Calu3 (cell line): ENCODE measurements around the gene NALCN. TPM values are rescaled to one million over a fixed set of nuclear protein-coding genes. Genes with fewer than 3 reads are reported as not detected.

Source experiments
- BruUV-seq: library from RNA; stranded (reverse); fragments of 400-500 nt; replicated peaks from 2 replicates; lab custom pipeline; 2021; lab: Mats Ljungman, UMichigan
- CTCF ChIA-PET: fragments of 300-600 bp; sonication (Branson Sonifier 250); formaldehyde crosslinking; loops from one replicate; lab custom pipeline; 2022; ENCODE audit warnings: antibody characterized with exemption; lab: Charles Lee
- DNase-seq: peaks from one replicate; pipeline ENCODE4 v3.0.0; 2022
- H3K27ac Mint-ChIP-seq: one replicate; pipeline ENCODE4 v1.8.0; 2022; ENCODE audit warnings: mixed read lengths; ENCODE audit not compliant: unreplicated experiment
- H3K27me3 Mint-ChIP-seq: one replicate; pipeline ENCODE4 v1.8.0; 2022; ENCODE audit warnings: mixed read lengths; ENCODE audit not compliant: unreplicated experiment
- H3K36me3 Mint-ChIP-seq: one replicate; pipeline ENCODE4 v1.8.0; 2022; ENCODE audit warnings: mild to moderate bottlenecking, moderate library complexity, mixed read lengths; ENCODE audit not compliant: insufficient read depth, unreplicated experiment
- H3K4me1 Mint-ChIP-seq: one replicate; pipeline ENCODE4 v1.8.0; 2022; ENCODE audit warnings: mild to moderate bottlenecking, low read depth, mixed read lengths; ENCODE audit not compliant: unreplicated experiment
- H3K4me3 Mint-ChIP-seq: one replicate; pipeline ENCODE4 v1.8.0; 2022; ENCODE audit warnings: mild to moderate bottlenecking, low read depth, moderate library complexity, mixed read lengths; ENCODE audit not compliant: unreplicated experiment
- H3K9me3 Mint-ChIP-seq: one replicate; pipeline ENCODE4 v1.8.0; 2022; ENCODE audit warnings: low read depth, mixed read lengths; ENCODE audit not compliant: unreplicated experiment
- CTCF ChIP-seq: fragments of 200-600 bp; IDR thresholded peaks from one replicate; pipeline ENCODE4 v1.8.0; 2022; ENCODE audit warnings: antibody characterized with exemption; ENCODE audit not compliant: unreplicated experiment
- intact Hi-C: fragments of 100-400 bp; cut with micrococcal nuclease; formaldehyde crosslinking; loops from one replicate; pipeline ENCODE4 v1.10.0; 2022; ENCODE audit not compliant: unreplicated experiment
- total RNA-seq: library from RNA; stranded (reverse); gene quantifications from 2 replicates; pipeline ENCODE4 v1.2.3, GENCODE V29; 2022

Gene NALCN
- total RNA-seq, 1 experiment from 2014 or later = 2.8 TPM

- BruUV-seq = no TSS peak
- intact Hi-C loops = no loop called here
- no peak for DNase-seq
- H3K36me3 Mint-ChIP-seq = no peaks in the 10 kb centered on the region
- no peaks in the 10 kb centered on the region for H3K4me1 Mint-ChIP-seq
- no peaks in the 10 kb centered on the region for H3K9me3 Mint-ChIP-seq
- no peak overlapping the region for H3K27ac Mint-ChIP-seq
- no peak overlapping the region for H3K4me3 Mint-ChIP-seq
- H3K27me3 Mint-ChIP-seq = no peaks in the 10 kb centered on the region
- CTCF ChIA-PET = no interaction called here
- TF ChIP-seq CTCF = no peak
These were observed 356.5 kb downstream of the NALCN start for GRCh38 chr13:101059793-101060192.

- Mint-ChIP-seq H3K9me3 (no peaks in the 10 kb centered on the region), H3K27me3 (no peaks in the 10 kb centered on the region), H3K4me3 (no peak overlapping the region), H3K27ac (no peak overlapping the region), H3K36me3 (no peaks in the 10 kb centered on the region), H3K4me1 (no peaks in the 10 kb centered on the region)
- intact Hi-C loops = no loop called here
- CTCF ChIA-PET = no interaction called here
- TF ChIP-seq CTCF = no peak
- no TSS peak for BruUV-seq
- no peak for DNase-seq
These were observed 357.5 kb downstream of the NALCN start for GRCh38 chr13:101058841-101059240.

- H3K4me1 Mint-ChIP-seq = no peaks in the 10 kb centered on the region
- H3K9me3 Mint-ChIP-seq = no peaks in the 10 kb centered on the region
- no peaks in the 10 kb centered on the region for H3K36me3 Mint-ChIP-seq
- no peak for TF ChIP-seq CTCF
- peaks cover 15% of the 10 kb centered on the region for H3K27me3 Mint-ChIP-seq
- H3K27ac Mint-ChIP-seq = no peak overlapping the region
- CTCF ChIA-PET = no interaction called here
- intact Hi-C loops = no loop called here
- no peak overlapping the region for H3K4me3 Mint-ChIP-seq
- DNase-seq = no peak
- no TSS peak for BruUV-seq
These were observed 362.8 kb downstream of the NALCN start for GRCh38 chr13:101053301-101054093.

- H3K4me1 Mint-ChIP-seq = no peaks in the 10 kb centered on the region
- intact Hi-C loops = no loop called here
- H3K9me3 Mint-ChIP-seq = no peaks in the 10 kb centered on the region
- no peak for DNase-seq
- BruUV-seq = no TSS peak
- TF ChIP-seq CTCF = no peak
- H3K4me3 Mint-ChIP-seq = no peak overlapping the region
- peaks cover 15% of the 10 kb centered on the region for H3K27me3 Mint-ChIP-seq
- CTCF ChIA-PET = no interaction called here
- H3K27ac Mint-ChIP-seq = no peak overlapping the region
- no peaks in the 10 kb centered on the region for H3K36me3 Mint-ChIP-seq
These were observed 367.0 kb downstream of the NALCN start for GRCh38 chr13:101049166-101049850.
